GM20000 (cell line): ENCODE data around the gene HS3ST3B1.

Experiments used
- DNase-seq: peaks from one replicate; pipeline ENCODE4 v3.0.0; 2012; ENCODE audit warnings: low spot score
- TF ChIP-seq, protein P1 (sequence below): IDR thresholded peaks from 2 replicates; pipeline ENCODE4 v1.5.1; 2012; ENCODE audit warnings: mild to moderate bottlenecking, control low read depth; ENCODE audit errors: extremely low read depth, missing control alignments

Gene HS3ST3B1

DNA sequence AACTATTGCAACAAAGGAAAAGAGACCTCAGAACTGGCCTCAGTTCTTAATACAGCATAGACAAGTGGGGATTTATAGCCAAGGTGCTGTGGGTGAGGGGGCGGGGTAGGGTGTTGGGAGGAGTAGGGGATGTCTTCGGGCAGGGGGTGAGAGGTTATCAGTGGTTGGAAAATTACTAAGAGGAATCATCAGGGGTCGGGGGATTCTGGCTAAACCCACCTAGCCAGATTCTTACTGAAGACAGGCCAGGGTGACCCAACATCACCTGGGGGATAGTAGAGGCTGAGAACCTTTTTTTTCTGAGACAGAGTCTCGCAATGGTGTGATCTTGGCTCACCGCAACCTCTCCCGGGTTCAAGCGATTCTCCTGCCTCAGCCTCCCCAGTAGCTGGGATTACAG is 32.6 kb downstream of the HS3ST3B1 start:
- DNase-seq: no peak
- TF ChIP-seq, protein P1, sequence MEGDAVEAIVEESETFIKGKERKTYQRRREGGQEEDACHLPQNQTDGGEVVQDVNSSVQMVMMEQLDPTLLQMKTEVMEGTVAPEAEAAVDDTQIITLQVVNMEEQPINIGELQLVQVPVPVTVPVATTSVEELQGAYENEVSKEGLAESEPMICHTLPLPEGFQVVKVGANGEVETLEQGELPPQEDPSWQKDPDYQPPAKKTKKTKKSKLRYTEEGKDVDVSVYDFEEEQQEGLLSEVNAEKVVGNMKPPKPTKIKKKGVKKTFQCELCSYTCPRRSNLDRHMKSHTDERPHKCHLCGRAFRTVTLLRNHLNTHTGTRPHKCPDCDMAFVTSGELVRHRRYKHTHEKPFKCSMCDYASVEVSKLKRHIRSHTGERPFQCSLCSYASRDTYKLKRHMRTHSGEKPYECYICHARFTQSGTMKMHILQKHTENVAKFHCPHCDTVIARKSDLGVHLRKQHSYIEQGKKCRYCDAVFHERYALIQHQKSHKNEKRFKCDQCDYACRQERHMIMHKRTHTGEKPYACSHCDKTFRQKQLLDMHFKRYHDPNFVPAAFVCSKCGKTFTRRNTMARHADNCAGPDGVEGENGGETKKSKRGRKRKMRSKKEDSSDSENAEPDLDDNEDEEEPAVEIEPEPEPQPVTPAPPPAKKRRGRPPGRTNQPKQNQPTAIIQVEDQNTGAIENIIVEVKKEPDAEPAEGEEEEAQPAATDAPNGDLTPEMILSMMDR: no peak

DNA sequence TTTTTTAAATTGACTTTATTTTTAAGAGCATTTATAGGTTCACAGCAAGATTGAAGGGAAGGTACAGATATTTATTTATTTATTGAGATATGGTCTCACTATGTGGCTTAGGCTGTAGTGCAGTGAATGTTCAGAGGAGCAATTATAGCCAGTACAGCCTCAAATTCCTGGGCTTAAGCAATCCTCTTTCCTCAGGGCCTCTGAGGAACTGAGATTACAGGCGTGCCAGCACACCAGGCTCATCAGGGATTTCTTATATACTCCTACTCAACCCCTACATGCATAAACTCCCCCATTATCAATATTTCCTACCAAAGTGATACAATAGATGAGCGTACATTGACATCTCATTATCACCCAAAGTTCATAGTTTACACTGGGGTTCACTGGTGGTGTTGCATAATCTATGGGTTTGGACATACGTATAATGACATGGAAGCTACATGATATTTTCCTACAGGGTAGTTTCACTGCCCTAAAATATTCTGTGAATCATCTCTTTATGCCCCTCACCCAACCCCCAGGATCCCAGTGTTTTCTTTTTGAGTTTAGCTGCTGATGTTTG is 33.5 kb downstream of the HS3ST3B1 start:
- TF ChIP-seq, protein P1: no peak

DNA sequence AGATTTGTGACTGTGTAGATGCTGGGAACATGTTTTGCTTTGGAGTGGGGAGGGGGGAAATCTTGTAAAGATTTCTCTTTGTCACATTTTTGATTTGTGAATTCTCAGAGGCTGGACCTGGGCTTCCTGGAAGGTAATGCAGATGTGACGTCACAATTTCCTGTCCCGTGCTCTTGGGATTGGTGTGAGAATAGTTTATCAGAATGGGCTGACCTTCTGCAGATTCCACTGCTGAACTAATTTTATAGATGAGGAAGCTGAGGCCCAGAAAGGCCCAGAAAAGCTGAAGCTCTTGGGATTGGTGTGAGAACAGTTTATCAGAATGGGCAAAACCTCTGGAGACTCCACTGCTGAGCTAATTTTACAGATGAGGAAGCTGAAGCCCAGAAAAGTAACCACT is 34.0 kb downstream of the HS3ST3B1 start:
- no peak for DNase-seq
- TF ChIP-seq, protein P1: no peak

More for the DNA sequence above, 33.5 kb downstream of the HS3ST3B1 start:
- no peak for DNase-seq

DNA sequence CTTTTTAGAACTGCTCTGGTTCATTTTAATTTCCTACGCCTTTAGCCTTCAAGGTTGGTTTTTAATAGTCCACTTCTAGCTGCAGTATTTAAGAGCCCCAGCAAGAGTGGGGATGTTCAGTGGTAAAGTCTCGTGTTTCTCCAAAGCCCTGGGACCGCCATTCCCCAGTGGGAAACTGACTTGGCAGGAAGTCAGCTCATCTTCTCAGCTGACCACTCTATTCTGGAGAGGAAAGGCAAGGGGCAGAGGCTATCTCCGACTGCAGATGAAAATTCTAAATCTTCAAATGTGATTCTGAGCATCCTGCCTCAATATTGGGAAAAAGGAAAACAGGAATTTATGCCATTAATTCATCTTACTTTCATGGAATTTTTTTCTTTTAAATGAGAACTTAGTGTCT is 35.5 kb downstream of the HS3ST3B1 start:
- TF ChIP-seq, protein P1: no peak
- no peak for DNase-seq

DNA sequence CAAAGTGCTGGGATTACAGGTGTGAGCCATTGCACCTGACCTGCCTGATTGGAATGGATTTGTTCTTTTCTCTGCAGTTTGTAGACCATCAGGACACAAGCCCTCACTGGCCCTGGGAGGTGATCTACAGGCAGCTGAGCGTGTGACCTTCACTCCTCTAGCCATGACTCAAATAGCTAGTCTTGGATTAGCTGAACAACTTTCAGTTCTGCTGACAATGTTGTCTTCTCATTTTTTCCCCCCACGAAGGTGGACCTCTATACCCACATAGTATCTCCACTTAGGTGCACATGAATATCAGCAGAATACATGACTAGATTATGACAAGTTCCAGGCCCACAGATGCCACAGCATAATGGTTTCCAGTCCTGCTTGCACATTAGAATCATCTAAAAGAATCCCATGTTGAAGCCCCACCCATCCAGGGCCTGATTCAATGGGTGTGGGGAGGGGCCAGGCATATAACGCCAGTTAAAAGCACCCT is 36.8 kb downstream of the HS3ST3B1 start:
- peak; percentile 59 for DNase-seq
- TF ChIP-seq, protein P1: no peak

DNA sequence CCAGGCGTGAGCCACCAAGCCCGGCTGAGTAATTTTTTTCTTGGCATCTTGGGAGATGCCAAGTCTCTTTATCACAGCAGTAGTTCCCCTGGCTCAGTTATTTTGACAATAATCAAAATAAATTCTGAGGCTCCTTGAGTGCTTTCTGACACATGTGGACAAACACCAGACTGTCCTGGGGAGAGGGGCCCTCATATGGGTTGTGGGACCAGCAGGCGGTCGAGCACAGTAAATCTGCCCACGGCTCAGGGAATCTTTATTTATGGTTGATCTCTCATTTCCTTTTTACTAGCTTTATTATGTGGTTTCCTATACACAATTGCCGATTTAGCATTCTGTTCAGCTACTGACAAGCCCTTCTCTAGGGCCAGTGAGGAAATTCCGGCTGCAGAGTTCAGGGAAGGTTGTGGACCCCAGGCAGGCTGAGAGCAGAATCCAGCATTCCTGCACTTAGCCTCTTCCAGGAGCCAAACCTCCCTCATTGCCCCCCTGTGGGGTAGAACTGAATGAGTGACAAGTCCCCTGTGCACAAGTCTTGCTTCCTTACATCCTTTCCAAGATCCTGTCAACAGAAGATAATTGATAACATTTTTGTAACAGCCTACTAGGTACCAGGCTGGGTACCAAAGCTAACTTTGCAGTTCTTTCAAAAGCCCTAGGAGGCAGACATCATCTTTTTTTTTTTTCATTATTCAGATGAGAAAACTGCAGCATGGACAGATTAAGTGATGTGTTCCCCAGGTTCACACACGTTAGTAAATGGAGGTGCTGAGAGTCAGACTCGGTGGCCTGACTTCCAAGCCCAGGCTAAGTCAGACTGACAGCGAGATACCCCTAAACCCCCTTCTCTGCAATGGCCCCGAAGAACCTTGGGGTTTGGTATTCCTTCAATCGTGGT is 40.2 kb downstream of the HS3ST3B1 start:
- TF ChIP-seq, protein P1: no peak
- DNase-seq: no peak

DNA sequence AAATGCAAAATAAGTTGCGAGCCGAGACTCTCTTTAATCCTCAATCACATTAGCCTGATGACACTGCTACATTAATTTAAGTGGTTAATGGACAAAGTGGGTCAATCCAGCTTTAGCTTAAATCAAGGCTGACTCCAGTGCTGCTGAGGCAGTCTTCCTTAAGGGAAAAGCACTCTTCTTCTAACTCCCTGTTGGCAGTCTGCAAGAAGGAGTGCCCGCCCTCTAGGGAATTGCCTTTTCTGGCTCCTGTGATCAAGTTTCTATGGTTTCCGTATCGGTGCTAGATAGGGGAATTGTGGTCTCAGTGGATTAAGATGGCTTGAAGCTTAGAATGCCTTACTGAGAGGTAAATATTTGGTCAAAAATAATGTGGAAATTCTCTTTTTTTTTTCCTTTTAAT is 41.0 kb downstream of the HS3ST3B1 start:
- DNase-seq: no peak
- TF ChIP-seq, protein P1: no peak
